HepG2 (cell line): ENCODE measurements around the gene DOK7. TPM values are rescaled to one million over a fixed set of nuclear protein-coding genes. Genes with fewer than 3 reads are reported as not detected.

Experiments
- ASH2L ChIP-seq: fragments of 300-600, 200-600 bp; sonication (generic); IDR thresholded peaks from 2 replicates; pipeline ENCODE4 v1.7.0; 2017; ENCODE audit warnings: low read depth, mild to moderate bottlenecking, moderate library complexity, mixed read lengths, low read length; ENCODE audit not compliant: insufficient read length
- BORCS8-MEF2B ChIP-seq: sonication (generic); formaldehyde crosslinking; IDR thresholded peaks from 2 replicates; pipeline ENCODE4 v1.8.0; 2022; ENCODE audit warnings: mild to moderate bottlenecking, missing genetic modification reagents
- CENPT ChIP-seq: sonication (generic); formaldehyde crosslinking; IDR thresholded peaks from 2 replicates; pipeline ENCODE4 v1.8.0; 2022; ENCODE audit warnings: low read depth, mild to moderate bottlenecking, moderate library complexity, missing genetic modification reagents
- CSRNP1 ChIP-seq: sonication (generic); formaldehyde crosslinking; IDR thresholded peaks from 2 replicates; pipeline ENCODE4 v1.8.1; 2023; ENCODE audit warnings: mild to moderate bottlenecking, missing genetic modification reagents
- E2F5 ChIP-seq: sonication (generic); formaldehyde crosslinking; conservative IDR thresholded peaks from 2 replicates; pipeline ENCODE4 v1.4.0; 2020; ENCODE audit warnings: missing genetic modification reagents
- JUNB ChIP-seq: sonication (generic); formaldehyde crosslinking; IDR thresholded peaks from 2 replicates; pipeline ENCODE4 v1.8.0; 2022; ENCODE audit warnings: missing genetic modification reagents, mild to moderate bottlenecking, borderline replicate concordance
- KDM1A ChIP-seq: IDR thresholded peaks from 2 replicates; pipeline ENCODE4 v1.6.1; 2016; ENCODE audit warnings: missing compliant biosample characterization
- KLF16 ChIP-seq, 2 experiments: sonication (generic) in 1 of 2; formaldehyde crosslinking in 1 of 2; IDR thresholded peaks; 2 replicates each; pipeline versions ENCODE4 v1.6.1 to v1.8.0; 2016 to 2023; ENCODE audit warnings: missing genetic modification reagents in 2 of 2, missing compliant biosample characterization in 1 of 2
- MEF2D ChIP-seq: sonication (generic); formaldehyde crosslinking; IDR thresholded peaks from 2 replicates; pipeline ENCODE4 v1.5.1; 2020; ENCODE audit warnings: mild to moderate bottlenecking, missing genetic modification reagents
- RBFOX2 ChIP-seq: fragments of 200-400 bp; formaldehyde crosslinking; IDR thresholded peaks from 2 replicates; pipeline ENCODE4 v1.6.1; 2017; ENCODE audit warnings: low read depth, mild to moderate bottlenecking, low read length
- REPIN1 ChIP-seq: sonication (generic); formaldehyde crosslinking; IDR thresholded peaks from 2 replicates; pipeline ENCODE4 v1.8.0; 2022; ENCODE audit warnings: missing genetic modification reagents, low read depth, mild to moderate bottlenecking, borderline replicate concordance
- RFXANK ChIP-seq: IDR thresholded peaks from 2 replicates; pipeline ENCODE4 v1.6.1; 2016
- SALL1 ChIP-seq: sonication (generic); formaldehyde crosslinking; IDR thresholded peaks from 2 replicates; pipeline ENCODE4 v1.8.0; 2022; ENCODE audit warnings: mild to moderate bottlenecking, missing genetic modification reagents
- SAP130 ChIP-seq: IDR thresholded peaks from 2 replicates; pipeline ENCODE4 v1.6.1; 2016; ENCODE audit warnings: low read depth
- SOX5 ChIP-seq: IDR thresholded peaks from 2 replicates; pipeline ENCODE4 v1.6.1; 2016; ENCODE audit warnings: borderline replicate concordance
- ZNF777 ChIP-seq: sonication (generic); formaldehyde crosslinking; IDR thresholded peaks from 2 replicates; pipeline ENCODE4 v1.4.0; 2020; ENCODE audit warnings: missing genetic modification reagents
- ZNF788 ChIP-seq: sonication (generic); formaldehyde crosslinking; IDR thresholded peaks from 2 replicates; pipeline ENCODE4 v1.5.0; 2020; ENCODE audit warnings: mild to moderate bottlenecking, missing genetic modification reagents, borderline replicate concordance
- polyA plus RNA-seq, 8 experiments: library from polyadenylated mRNA; depleted of rRNA in 3 of 8; stranded (reverse) in 7 of 8; unstranded in 1 of 8; fragments of >200 nt; fragmentation: Illumina TruSeq in 4 of 8; extraction: Trizol in 4 of 8; gene quantifications; 2 replicates each; pipeline versions ENCODE4 v1.2.1 to v1.2.3, GENCODE V29; 2011 to 2016; ENCODE audit warnings: low read depth in 4 of 8, missing spikeins in 1 of 8, mixed read lengths in 1 of 8; ENCODE audit not compliant: insufficient read depth in 1 of 8
- total RNA-seq, 5 experiments: library from RNA; depleted of rRNA; stranded (reverse); fragments of >200 nt; fragmentation: Illumina TruSeq; extraction: Trizol; gene quantifications; 2 replicates each; pipeline ENCODE4 v1.2.3, GENCODE V29; 2016; ENCODE audit warnings: low read depth in 1 of 5
- TF ChIP-seq, protein P1 (sequence below): IDR thresholded peaks from 2 replicates; pipeline ENCODE4 v1.6.1; 2016; ENCODE audit warnings: low read depth, borderline replicate concordance
- TF ChIP-seq, protein P2 (sequence below): sonication (generic); formaldehyde crosslinking; IDR thresholded peaks from 2 replicates; pipeline ENCODE4 v1.4.0; 2020; ENCODE audit warnings: missing genetic modification reagents
- TF ChIP-seq, protein P3 (sequence below), 2 experiments: sonication (generic) in 1 of 2; formaldehyde crosslinking in 1 of 2; IDR thresholded peaks; 2 replicates each; pipeline versions ENCODE4 v1.4.0 to v1.6.1; 2018 to 2020; ENCODE audit warnings: missing genetic modification reagents in 2 of 2, borderline replicate concordance in 1 of 2, low read depth in 1 of 2, mild to moderate bottlenecking in 1 of 2, missing biosample characterization in 1 of 2

Gene DOK7
- total and polyA plus RNA-seq, 2 of the 13 experiments (the other 11 are each of a cell fraction or from before 2014, with no cell fraction given), result 0.03 to 0.07 TPM

DNA sequence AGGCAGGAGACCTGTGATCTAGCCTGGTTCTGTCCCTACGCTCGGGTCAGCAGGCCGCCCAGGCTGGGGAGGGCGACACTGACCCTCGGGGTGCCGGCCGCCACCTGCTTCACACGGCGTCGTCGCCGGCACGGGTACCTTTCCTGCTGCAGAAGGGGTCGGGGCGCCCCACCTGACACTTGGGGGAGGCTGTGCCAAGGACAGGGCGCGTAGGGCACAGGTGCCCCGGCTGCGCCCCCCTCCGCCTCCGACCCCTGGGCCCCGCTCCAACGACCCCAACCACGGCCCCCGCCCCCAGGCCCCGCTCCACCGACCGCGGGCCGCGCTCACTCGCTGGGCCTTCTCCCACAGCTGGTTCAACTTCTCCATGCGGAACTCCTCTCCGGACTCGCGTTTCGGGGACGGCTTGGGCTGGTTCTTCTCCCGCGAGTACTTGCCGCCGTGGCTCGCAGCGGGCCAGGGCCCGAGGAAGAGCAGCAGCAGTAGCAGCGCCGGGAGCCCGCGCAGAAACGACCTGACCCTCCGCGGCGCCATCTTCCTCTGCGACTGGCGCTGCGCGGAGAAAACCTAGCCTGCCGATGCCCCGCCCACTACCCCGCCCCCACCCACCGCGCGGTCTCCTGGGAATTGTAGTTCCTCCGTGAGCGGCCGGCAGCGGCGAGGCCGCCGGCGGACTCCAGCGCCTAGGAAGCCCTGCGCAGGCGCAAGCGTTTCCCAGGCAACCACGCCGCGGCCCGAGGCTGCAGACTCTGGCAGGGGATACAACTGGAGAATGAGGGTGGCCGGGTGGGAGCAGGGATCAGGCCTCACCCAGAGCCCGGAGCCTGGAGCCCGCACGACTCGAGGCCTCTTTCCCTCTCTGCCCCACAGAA is 69.0 kb downstream of the DOK7 start, which contains the start of gene LRPAP1 (continued):
- TF ChIP-seq KLF16 (CRISPR knock-in tag; IDR thresholded peaks at IDR 0.05) (peak in 1 of 2 experiments; percentile 53; a peak in 1 of 4 replicates), ASH2L (peak; percentile 77), E2F5 (CRISPR knock-in tag) (no peak), MEF2D (CRISPR knock-in tag) (peak; percentile 54; the same call in 1 of the 2 replicates), SOX5 (peak; percentile 38; the same call in 1 of the 2 replicates), SAP130 (peak; percentile 88), CSRNP1 (CRISPR knock-in tag) (peak; percentile 87; the same call in 1 of the 2 replicates), JUNB (CRISPR knock-in tag) (0 out of 2 replicates have a peak, but pooled peaks have one; percentile 28), REPIN1 (CRISPR knock-in tag) (peak; percentile 73; the same call in 1 of the 2 replicates), ZNF777 (CRISPR knock-in tag) (peak; percentile 70), ZNF788 (CRISPR knock-in tag) (peak; percentile 84), RFXANK (CRISPR knock-in tag) (0 out of 2 replicates have a peak, but pooled peaks have one; percentile 39), RBFOX2 (peak; percentile 92), CENPT (CRISPR knock-in tag) (0 out of 2 replicates have a peak, but pooled peaks have one; percentile 1), KDM1A (no peak), SALL1 (peak; percentile 73; the same call in 1 of the 2 replicates), BORCS8-MEF2B (CRISPR knock-in tag) (peak; percentile 59)
- TF ChIP-seq, protein P1, sequence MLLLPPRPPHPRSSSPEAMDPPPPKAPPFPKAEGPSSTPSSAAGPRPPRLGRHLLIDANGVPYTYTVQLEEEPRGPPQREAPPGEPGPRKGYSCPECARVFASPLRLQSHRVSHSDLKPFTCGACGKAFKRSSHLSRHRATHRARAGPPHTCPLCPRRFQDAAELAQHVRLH (CRISPR knock-in tag), result peak; percentile 93
- TF ChIP-seq, protein P2, sequence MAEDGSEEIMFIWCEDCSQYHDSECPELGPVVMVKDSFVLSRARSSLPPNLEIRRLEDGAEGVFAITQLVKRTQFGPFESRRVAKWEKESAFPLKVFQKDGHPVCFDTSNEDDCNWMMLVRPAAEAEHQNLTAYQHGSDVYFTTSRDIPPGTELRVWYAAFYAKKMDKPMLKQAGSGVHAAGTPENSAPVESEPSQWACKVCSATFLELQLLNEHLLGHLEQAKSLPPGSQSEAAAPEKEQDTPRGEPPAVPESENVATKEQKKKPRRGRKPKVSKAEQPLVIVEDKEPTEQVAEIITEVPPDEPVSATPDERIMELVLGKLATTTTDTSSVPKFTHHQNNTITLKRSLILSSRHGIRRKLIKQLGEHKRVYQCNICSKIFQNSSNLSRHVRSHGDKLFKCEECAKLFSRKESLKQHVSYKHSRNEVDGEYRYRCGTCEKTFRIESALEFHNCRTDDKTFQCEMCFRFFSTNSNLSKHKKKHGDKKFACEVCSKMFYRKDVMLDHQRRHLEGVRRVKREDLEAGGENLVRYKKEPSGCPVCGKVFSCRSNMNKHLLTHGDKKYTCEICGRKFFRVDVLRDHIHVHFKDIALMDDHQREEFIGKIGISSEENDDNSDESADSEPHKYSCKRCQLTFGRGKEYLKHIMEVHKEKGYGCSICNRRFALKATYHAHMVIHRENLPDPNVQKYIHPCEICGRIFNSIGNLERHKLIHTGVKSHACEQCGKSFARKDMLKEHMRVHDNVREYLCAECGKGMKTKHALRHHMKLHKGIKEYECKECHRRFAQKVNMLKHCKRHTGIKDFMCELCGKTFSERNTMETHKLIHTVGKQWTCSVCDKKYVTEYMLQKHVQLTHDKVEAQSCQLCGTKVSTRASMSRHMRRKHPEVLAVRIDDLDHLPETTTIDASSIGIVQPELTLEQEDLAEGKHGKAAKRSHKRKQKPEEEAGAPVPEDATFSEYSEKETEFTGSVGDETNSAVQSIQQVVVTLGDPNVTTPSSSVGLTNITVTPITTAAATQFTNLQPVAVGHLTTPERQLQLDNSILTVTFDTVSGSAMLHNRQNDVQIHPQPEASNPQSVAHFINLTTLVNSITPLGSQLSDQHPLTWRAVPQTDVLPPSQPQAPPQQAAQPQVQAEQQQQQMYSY, result 0 out of 2 replicates have a peak, but pooled peaks have one; percentile 35
- TF ChIP-seq, protein P3, sequence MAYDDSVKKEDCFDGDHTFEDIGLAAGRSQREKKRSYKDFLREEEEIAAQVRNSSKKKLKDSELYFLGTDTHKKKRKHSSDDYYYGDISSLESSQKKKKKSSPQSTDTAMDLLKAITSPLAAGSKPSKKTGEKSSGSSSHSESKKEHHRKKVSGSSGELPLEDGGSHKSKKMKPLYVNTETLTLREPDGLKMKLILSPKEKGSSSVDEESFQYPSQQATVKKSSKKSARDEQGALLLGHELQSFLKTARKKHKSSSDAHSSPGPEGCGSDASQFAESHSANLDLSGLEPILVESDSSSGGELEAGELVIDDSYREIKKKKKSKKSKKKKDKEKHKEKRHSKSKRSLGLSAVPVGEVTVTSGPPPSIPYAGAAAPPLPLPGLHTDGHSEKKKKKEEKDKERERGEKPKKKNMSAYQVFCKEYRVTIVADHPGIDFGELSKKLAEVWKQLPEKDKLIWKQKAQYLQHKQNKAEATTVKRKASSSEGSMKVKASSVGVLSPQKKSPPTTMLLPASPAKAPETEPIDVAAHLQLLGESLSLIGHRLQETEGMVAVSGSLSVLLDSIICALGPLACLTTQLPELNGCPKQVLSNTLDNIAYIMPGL (CRISPR knock-in tag; IDR thresholded peaks at IDR 0.05; ENCODE audit: borderline replicate concordance in 1 of 2, low read depth in 1 of 2), result peak; percentile 41 to 50; a peak in 2 of 4 replicates
